Esophagus muscularis mucosa (tissue), 4 donors: ENCODE data around the gene ZNF511. TPM values are rescaled to one million over a fixed set of nuclear protein-coding genes. Genes with fewer than 3 reads are reported as not detected.

Source experiments
- DNase-seq: peaks from one replicate; pipeline ENCODE4 v3.0.0-alpha.2; 2017; ENCODE audit errors: extremely low spot score
- H3K27ac ChIP-seq, 4 donors: fragments of 200-600 bp; sonication (generic); replicated peaks in 1 of 4; 1 replicate in 3 of 4; 2 replicates in 1 of 4; pipeline ENCODE4 v1.5.1; 2016 to 2019; ENCODE audit warnings: mild to moderate bottlenecking in 1 of 4
- H3K27me3 ChIP-seq, 4 donors: fragments of 200-600 bp; sonication (generic); one replicate each; pipeline versions ENCODE4 v1.5.1 to v1.6.0; 2016 to 2019
- H3K36me3 ChIP-seq, 4 donors: fragments of 200-600 bp; sonication (generic); one replicate each; pipeline ENCODE4 v1.5.1; 2016 to 2019
- H3K4me1 ChIP-seq, 4 donors: fragments of 200-600 bp; sonication (generic); one replicate each; pipeline ENCODE4 v1.5.1; 2016 to 2019
- H3K4me3 ChIP-seq, 4 donors: fragments of 200-600 bp; sonication (generic); 1 replicate in 2 of 4; 2 replicates in 2 of 4; pipeline ENCODE4 v1.5.1; 2016 to 2019; ENCODE audit warnings: mild to moderate bottlenecking in 4 of 4, moderate library complexity in 1 of 4
- H3K9me3 ChIP-seq, 4 donors: fragments of 200-600 bp; sonication (generic); 1 replicate in 3 of 4; 2 replicates in 1 of 4; pipeline ENCODE4 v1.5.1; 2016 to 2019
- EP300 ChIP-seq: sonication (generic); formaldehyde crosslinking; IDR thresholded peaks from one replicate; pipeline ENCODE4 v1.6.1; 2017; ENCODE audit warnings: antibody characterized with exemption
- POLR2A ChIP-seq: fragments of 450-650 bp; IDR thresholded peaks from one replicate; pipeline ENCODE4 v1.6.1; 2017; ENCODE audit warnings: antibody characterized with exemption, moderate library complexity, mild to moderate bottlenecking, low read depth
- POLR2AphosphoS5 ChIP-seq, 2 donors: sonication (generic); formaldehyde crosslinking; IDR thresholded peaks; one replicate each; pipeline ENCODE4 v1.6.1; 2017; ENCODE audit warnings: antibody characterized with exemption in 2 of 2
- WGBS: methylation state at CpG from one replicate; pipeline ENCODE4 v1.1.5; 2018; 5-methylcytosine and 5-hydroxymethylcytosine counted together
- intact Hi-C: fragments of 100-400 bp; cut with DNase I; formaldehyde crosslinking; loops from one replicate; pipeline ENCODE4 v1.15.1; 2023
- total RNA-seq, 4 donors: library from RNA; depleted of rRNA; stranded (reverse); fragments of >200 nt; gene quantifications; one replicate each; pipeline versions ENCODE4 v1.1.0 to v1.2.1, GENCODE V29; 2016
- TF ChIP-seq, protein P1 (sequence below), 3 experiments: fragments of 200-600 bp in 2 of 3; fragments of 450-650 bp in 1 of 3; sonication (generic) in 2 of 3; IDR thresholded peaks; one replicate each; pipeline ENCODE4 v1.5.1; 2017 to 2019; ENCODE audit warnings: antibody characterized with exemption in 3 of 3, mild to moderate bottlenecking in 2 of 3, moderate library complexity in 1 of 3

Gene ZNF511
- total RNA-seq, 4 donors from 2014 or later: 22.9 to 34.8 (median 33.0) TPM

- no peaks in the 10 kb centered on the region for H3K9me3 ChIP-seq
- H3K36me3 ChIP-seq: no peaks in the 10 kb centered on the region
- no peak overlapping the region for H3K27ac ChIP-seq
- intact Hi-C loops: loop anchor here (10.0 kb wide), 1 partner anchor 156 kb away; no protein-coding TSS in a partner anchor
- no peak overlapping the region for H3K4me3 ChIP-seq
- H3K4me1 ChIP-seq: peaks cover 22 to 28% (median 24%) of the 10 kb centered on the region in 4 donors
- DNase-seq: no peak
- TF ChIP-seq POLR2AphosphoS5 (IDR thresholded peaks at IDR 0.05) (no peak), POLR2A (no peak)
- 91% methylated on average over 10 of the region's 10 CpGs for WGBS
- H3K27me3 ChIP-seq: peaks cover 11 to 90% (median 40%) of the 10 kb centered on the region in 4 donors
Measured at GRCh38 chr10:133338080-133339071, 29.7 kb downstream of the ZNF511 start.

- H3K4me3 ChIP-seq: no peak overlapping the region
- WGBS: 86% methylated on average over 13 of the region's 13 CpGs
- intact Hi-C loops: loop anchor here (10.0 kb wide), 1 partner anchor 155 kb away; no protein-coding TSS in a partner anchor
- no peaks in the 10 kb centered on the region for H3K9me3 ChIP-seq
- H3K27me3 ChIP-seq: peaks cover 11 to 97% (median 36%) of the 10 kb centered on the region in 4 donors
- H3K4me1 ChIP-seq: peaks cover 20 to 25% (median 21%) of the 10 kb centered on the region in 4 donors
- no peak for DNase-seq
- no peaks in the 10 kb centered on the region for H3K36me3 ChIP-seq
- no peak overlapping the region for H3K27ac ChIP-seq
- TF ChIP-seq POLR2AphosphoS5 (IDR thresholded peaks at IDR 0.05): no peak
- no peak for TF ChIP-seq POLR2A
- TF ChIP-seq, protein P1, sequence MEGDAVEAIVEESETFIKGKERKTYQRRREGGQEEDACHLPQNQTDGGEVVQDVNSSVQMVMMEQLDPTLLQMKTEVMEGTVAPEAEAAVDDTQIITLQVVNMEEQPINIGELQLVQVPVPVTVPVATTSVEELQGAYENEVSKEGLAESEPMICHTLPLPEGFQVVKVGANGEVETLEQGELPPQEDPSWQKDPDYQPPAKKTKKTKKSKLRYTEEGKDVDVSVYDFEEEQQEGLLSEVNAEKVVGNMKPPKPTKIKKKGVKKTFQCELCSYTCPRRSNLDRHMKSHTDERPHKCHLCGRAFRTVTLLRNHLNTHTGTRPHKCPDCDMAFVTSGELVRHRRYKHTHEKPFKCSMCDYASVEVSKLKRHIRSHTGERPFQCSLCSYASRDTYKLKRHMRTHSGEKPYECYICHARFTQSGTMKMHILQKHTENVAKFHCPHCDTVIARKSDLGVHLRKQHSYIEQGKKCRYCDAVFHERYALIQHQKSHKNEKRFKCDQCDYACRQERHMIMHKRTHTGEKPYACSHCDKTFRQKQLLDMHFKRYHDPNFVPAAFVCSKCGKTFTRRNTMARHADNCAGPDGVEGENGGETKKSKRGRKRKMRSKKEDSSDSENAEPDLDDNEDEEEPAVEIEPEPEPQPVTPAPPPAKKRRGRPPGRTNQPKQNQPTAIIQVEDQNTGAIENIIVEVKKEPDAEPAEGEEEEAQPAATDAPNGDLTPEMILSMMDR (IDR thresholded peaks at IDR 0.05): no peak
Measured at GRCh38 chr10:133339708-133340380, 31.1 kb downstream of the ZNF511 start.

DNA sequence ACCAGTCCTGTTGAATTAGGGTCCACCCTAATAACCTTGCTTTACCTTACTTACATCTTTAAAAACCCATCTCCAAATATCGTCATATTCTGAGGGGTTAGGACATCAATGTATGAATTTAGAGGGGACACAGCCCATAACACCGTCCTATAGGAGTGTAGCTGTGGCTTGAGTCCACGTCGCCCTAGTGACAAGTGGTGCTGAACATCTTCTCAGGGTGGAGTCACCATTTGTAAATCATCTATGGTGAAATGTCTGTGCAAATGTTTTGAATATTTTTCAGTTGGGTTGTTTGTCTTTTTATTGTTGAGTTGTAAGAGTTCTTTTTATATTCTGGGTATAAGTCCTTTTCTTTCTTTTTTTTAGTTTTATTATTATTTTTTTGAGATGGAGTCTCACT is 33.3 kb downstream of the ZNF511 start:
- intact Hi-C loops: no loop called here
- no peak for DNase-seq
- WGBS: 88% methylated on average over 4 of the region's 4 CpGs
- Histone ChIP-seq H3K27ac (no peak overlapping the region), H3K4me1 (peaks cover 0 to 8% (median 0%) of the 10 kb centered on the region in 4 donors), H3K9me3 (no peaks in the 10 kb centered on the region), H3K4me3 (no peak overlapping the region), H3K36me3 (no peaks in the 10 kb centered on the region), H3K27me3 (peaks cover 0 to 97% (median 23%) of the 10 kb centered on the region in 4 donors)
- no peak for TF ChIP-seq POLR2A
- TF ChIP-seq, protein P1 (IDR thresholded peaks at IDR 0.05): no peak
- no peak for TF ChIP-seq EP300
- TF ChIP-seq POLR2AphosphoS5 (IDR thresholded peaks at IDR 0.05): no peak

GRCh38 chr10:133342942-133343341 is 34.2 kb downstream of the ZNF511 start:
- Histone ChIP-seq H3K36me3 (no peaks in the 10 kb centered on the region), H3K4me1 (peaks cover 0 to 4% (median 0%) of the 10 kb centered on the region in 4 donors), H3K27me3 (peaks cover 0 to 97% (median 20%) of the 10 kb centered on the region in 4 donors), H3K27ac (no peak overlapping the region), H3K9me3 (no peaks in the 10 kb centered on the region), H3K4me3 (no peak overlapping the region)
- no peak for DNase-seq
- WGBS: 82% methylated on average over 8 of the region's 8 CpGs
- intact Hi-C loops: no loop called here
- TF ChIP-seq POLR2A (no peak), POLR2AphosphoS5 (IDR thresholded peaks at IDR 0.05) (no peak)

- no peak for TF ChIP-seq EP300
- no peak for TF ChIP-seq POLR2AphosphoS5 (IDR thresholded peaks at IDR 0.05)
- TF ChIP-seq POLR2A: no peak
- TF ChIP-seq, protein P1 (IDR thresholded peaks at IDR 0.05): no peak
- Histone ChIP-seq H3K4me1 (peaks cover 0 to 4% (median 0%) of the 10 kb centered on the region in 4 donors), H3K27ac (no peak overlapping the region), H3K4me3 (no peak overlapping the region), H3K9me3 (no peaks in the 10 kb centered on the region), H3K36me3 (no peaks in the 10 kb centered on the region), H3K27me3 (peaks cover 0 to 95% (median 15%) of the 10 kb centered on the region in 4 donors)
- no peak for DNase-seq
- 71% methylated on average over 9 of the region's 9 CpGs for WGBS
- intact Hi-C loops: no loop called here
Measured at GRCh38 chr10:133343558-133343957, 34.8 kb downstream of the ZNF511 start.
